DMS 273 treated with DMSO at 0.1 percent for 48 hours (cell line): Measurements from ENCODE around the gene ZNF334.
A peak's percentile ranks its signal among the peaks of the same experiment; 100 is the strongest.

ENCODE experiments used
- DNase-seq: peaks from one replicate; lab custom pipeline; 2025; lab: John Stamatoyannopoulos, UW

The ZNF334 gene

GRCh38 chr20:46545827-46546138 is 32.4 kb upstream of the ZNF334 start:
- no peak for DNase-seq

GRCh38 chr20:46545077-46545826 is 31.9 kb upstream of the ZNF334 start:
- DNase-seq: no peak

GRCh38 chr20:46544576-46544975 is 31.2 kb upstream of the ZNF334 start:
- no peak for DNase-seq

GRCh38 chr20:46543959-46544358 is 30.6 kb upstream of the ZNF334 start:
- DNase-seq: no peak

- DNase-seq: no peak
Measured at GRCh38 chr20:46543033-46543432, 29.7 kb upstream of the ZNF334 start.

GRCh38 chr20:46541229-46541935 is 28.0 kb upstream of the ZNF334 start:
- DNase-seq: no peak

- DNase-seq: no peak
Measured at GRCh38 chr20:46539113-46539512, 25.8 kb upstream of the ZNF334 start.

- DNase-seq: no peak
Measured at GRCh38 chr20:46530640-46531039, 17.3 kb upstream of the ZNF334 start.

- DNase-seq: no peak
Measured at GRCh38 chr20:46523696-46524328, 10.5 kb upstream of the ZNF334 start.

GRCh38 chr20:46523108-46523507 is 9.7 kb upstream of the ZNF334 start:
- no peak for DNase-seq

GRCh38 chr20:46520976-46521579 is 7.7 kb upstream of the ZNF334 start:
- DNase-seq: peak; percentile 38

- no peak for DNase-seq
Measured at GRCh38 chr20:46520540-46520939, 7.2 kb upstream of the ZNF334 start.

GRCh38 chr20:46519471-46520068 is 6.2 kb upstream of the ZNF334 start:
- DNase-seq: no peak

GRCh38 chr20:46509523-46509922 is 3.8 kb downstream of the ZNF334 start:
- peak; percentile 74 for DNase-seq

GRCh38 chr20:46507760-46508407 is 5.5 kb downstream of the ZNF334 start:
- DNase-seq: no peak

- DNase-seq: no peak
Measured at GRCh38 chr20:46505506-46505905, 7.9 kb downstream of the ZNF334 start.

- DNase-seq: no peak
Measured at GRCh38 chr20:46501961-46502360, 11.4 kb downstream of the ZNF334 start.

GRCh38 chr20:46501337-46501942 is 11.9 kb downstream of the ZNF334 start:
- DNase-seq: no peak

- DNase-seq: no peak
Measured at GRCh38 chr20:46494077-46494476, 19.3 kb downstream of the ZNF334 start.

- DNase-seq: no peak
Measured at GRCh38 chr20:46491354-46491753, 22.0 kb downstream of the ZNF334 start.

- no peak for DNase-seq
Measured at GRCh38 chr20:46488451-46488850, 24.9 kb downstream of the ZNF334 start.

- no peak for DNase-seq
Measured at GRCh38 chr20:46487628-46488027, 25.7 kb downstream of the ZNF334 start.
